HG02852 (cell line): ENCODE measurements around the gene CYTH3.

Experiments used
- ATAC-seq: cut with Tn5 transposase; IDR thresholded peaks from one replicate; pipeline ENCODE4 v1.9.1; 2021; ENCODE audit warnings: mild to moderate bottlenecking, moderate library complexity; ENCODE audit not compliant: unreplicated experiment

Gene CYTH3

DNA sequence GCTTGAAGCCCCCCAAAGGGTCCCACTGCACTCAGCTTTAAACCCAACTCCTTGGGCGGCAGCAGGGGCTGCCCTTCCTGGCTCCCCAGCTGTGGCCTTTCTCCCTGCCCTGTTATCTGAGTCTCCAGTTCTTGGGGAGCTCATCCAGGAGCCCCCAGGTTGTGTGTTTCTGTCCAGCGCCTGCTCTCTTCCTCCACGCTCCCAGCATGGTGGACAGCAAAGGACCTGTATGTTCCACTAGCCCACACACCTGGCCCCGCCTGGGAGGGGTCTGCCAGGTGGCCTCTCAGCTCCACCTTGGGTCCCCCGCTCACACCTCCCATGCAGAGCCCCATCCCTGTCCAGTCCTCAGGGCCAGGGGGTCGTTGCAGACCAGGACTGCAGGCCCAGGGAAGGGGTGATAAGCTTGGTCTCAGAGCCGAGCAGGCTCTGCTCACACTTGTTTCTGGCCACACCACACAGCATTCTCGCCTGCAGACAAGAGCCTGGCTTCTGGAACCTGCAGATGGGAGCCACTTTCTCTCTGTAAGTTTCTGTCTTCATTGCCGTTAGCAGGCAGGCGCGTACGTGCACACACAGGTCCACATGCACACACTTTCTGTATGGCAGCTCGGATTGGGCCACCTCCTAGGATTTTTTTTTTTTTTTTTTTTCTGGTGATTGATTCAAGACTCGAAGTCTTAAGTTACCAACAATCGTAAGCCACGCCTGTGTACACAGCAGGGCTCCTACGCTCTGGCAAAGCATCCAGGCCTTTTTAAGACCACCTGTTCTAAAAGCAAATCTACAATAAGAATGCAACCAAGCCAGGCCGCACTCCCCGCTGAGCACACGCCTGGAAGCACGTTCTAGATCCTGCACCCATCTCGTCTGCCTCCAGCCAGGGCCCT lies 104.6 kb downstream of the CYTH3 start:
- no peak for ATAC-seq

DNA sequence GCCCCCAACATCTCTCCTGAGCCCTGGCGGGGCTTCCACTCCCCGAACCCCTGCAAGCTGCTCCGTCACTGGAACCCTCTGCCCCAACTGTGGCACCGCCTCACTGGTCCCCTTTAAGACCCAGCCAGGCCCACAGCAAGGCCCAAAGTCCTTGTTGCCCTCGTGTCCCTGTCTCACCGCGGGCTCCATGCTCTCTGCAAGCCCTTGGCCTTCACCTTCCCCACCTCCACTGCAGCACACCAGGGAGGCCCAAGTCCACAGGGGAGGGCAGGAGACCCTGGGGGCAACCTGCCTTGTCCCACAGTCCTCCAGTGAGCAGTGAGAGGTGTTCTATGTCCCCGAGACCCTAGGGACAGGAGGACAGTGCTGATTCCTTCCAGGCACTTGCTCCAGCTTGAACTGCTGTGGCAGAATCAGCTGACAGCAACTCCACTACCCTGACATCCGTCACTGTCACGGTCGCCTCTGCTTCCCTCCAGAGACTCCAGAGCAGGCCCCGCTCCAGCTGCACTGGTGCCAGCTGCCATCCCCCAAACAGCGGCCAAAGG lies 105.3 kb downstream of the CYTH3 start:
- ATAC-seq: no peak

GRCh38 chr7:6166443-6166891 lies 106.0 kb downstream of the CYTH3 start:
- no peak for ATAC-seq

DNA sequence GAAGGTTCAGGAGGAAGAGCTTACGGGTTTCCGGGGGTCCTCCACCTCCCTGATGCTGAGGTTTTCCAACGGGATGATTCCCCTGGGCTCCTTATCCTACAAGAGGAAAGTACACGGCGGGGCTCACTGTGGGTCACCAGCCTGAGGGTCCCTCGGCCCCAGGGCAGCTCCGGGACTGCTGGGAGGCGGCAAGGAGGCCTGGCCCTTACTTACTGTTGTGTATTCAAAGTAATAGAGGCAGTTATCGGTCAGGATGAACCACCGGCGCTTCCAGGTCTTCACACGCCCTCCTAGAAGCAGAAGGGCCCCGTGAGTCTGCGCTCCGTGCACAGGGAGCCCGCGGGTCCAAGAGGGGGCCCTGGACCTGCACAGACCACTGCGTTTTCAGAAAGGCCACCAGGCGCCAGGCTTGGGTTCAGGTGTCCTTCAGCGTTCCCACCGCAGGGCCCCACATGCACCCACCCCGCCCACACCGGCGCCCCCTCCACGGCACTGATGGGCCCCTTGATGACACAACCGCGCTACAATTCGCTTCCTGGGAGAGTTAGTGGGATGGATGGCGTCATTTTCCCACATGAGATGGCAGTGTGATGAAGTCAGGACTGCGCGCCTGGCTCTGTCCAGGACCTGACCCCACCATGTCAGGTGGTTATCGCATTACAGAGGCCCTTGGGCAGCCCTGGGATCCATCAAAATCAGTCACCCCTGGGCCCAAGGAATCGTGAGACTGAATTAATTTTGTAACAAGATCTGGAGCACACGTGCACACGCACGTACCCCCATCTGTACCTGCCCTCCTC lies 106.7 kb downstream of the CYTH3 start:
- no peak for ATAC-seq

DNA sequence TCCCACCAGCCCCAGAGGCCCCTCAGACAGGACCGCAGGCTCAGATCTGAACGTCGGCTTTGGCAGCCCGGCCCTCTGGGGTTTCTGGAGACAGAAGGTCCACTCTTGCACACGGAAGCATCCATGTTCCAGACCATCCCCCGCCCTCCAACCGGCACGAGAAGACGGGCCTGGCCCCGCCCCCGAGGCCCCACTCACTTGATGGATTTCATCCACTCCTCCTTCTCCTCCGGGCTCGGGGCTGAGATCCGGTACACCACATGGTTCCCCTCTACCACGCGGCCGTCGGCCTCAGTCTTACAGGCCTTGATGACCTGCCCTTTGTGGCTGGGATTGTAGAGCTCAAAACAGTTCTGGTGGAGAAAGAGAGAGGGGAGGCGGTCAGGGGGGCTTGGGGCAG lies 107.3 kb downstream of the CYTH3 start:
- no peak for ATAC-seq

DNA sequence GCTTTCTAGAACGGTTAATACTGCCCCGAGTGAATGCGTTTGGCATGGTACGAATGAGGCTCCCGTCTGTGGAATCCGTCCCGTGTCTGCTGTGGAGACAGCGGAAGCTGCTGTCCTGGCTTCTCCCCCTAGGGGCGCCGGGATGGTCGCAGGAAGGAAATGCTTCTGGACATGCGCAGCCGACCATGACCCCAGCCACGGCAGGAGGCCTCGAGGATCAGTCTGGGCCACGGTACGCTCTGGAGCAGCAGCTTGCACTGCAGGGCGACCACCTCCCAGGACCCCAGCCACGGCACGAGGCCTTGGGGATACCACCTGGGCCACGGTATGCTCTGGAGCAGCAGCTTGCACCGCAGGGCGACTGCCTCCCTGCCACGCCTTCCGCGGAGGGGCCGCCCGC lies 107.9 kb downstream of the CYTH3 start:
- ATAC-seq: no peak

- no peak for ATAC-seq
Measured at GRCh38 chr7:6164010-6164409, 108.4 kb downstream of the CYTH3 start.

- ATAC-seq: no peak
Measured at GRCh38 chr7:6163402-6163801, 109.0 kb downstream of the CYTH3 start.

DNA sequence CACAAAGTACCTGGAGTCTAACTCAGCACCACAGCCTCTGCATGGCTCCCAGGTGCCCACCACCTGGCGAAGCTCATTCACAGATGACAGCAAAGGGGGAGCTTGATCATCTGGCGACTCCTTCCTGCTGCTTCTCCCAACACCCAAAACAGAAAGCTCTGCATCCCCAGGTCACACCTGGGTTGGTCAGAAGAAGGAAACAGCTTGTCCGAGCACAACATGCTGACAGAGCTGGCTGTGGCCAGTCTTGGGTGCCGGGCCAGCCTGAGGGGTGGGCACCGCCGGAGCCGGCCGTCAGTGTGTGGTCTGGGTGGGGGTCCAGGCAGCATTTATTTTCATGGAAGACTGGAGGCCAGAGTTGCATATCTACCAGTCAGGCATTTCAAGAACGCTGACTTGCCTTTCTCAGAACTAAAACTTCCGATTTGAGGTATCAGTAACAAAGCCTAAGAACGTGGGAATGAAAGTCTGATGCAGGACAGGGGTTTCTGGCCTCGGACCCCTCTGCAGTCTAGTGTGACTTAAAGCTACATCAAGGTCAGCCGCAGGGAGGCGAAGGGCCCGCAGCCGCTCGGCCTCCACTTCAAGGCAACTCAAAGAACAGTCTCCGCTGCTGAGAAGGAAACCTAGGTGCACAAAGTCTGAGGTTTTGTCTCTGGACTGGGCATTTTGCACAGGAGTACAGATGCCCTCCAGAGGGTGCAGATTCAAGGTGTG lies 109.6 kb downstream of the CYTH3 start:
- ATAC-seq: no peak

DNA sequence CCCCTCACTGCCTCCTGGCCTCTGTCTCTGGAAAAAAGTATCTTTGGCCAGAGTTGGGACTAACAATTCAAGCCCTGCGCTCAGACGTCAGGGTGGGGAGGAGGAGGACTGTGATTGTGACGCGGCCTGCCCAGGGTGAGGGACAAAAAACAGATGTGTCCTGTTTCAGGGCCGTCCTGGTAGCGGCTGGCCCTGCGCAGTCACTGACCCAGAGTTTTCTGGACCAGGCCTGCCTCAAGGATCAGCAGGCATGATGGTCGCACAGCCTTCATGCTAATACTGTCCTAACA lies 110.1 kb downstream of the CYTH3 start:
- ATAC-seq: no peak

- ATAC-seq: peak; percentile 66
Measured at GRCh38 chr7:6161463-6162330, 110.7 kb downstream of the CYTH3 start.

DNA sequence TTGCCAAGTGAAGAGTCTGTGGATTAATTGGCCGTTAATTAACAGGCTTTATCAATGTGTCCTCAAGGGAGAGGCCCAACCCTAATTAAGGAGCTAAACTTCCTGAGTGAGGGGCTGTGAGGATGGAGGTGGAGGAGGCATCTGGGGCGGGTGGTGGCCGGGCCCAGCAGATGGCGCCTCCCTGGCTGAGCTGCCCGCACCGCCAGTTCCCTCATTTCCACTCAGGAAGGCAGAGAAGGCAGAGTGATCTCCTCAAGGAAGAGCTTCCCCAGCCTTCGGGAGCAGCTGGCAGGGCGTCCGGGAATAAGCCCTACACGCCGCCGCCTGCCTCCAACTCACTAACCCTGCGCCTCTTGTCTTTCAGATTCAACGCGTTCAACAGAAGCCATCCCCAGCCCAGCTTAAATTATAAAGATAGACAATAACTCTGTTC lies 112.2 kb downstream of the CYTH3 start:
- ATAC-seq: no peak

- no peak for ATAC-seq
Measured at GRCh38 chr7:6159524-6160031, 112.8 kb downstream of the CYTH3 start.

- ATAC-seq: no peak
Measured at GRCh38 chr7:6159097-6159483, 113.3 kb downstream of the CYTH3 start.

DNA sequence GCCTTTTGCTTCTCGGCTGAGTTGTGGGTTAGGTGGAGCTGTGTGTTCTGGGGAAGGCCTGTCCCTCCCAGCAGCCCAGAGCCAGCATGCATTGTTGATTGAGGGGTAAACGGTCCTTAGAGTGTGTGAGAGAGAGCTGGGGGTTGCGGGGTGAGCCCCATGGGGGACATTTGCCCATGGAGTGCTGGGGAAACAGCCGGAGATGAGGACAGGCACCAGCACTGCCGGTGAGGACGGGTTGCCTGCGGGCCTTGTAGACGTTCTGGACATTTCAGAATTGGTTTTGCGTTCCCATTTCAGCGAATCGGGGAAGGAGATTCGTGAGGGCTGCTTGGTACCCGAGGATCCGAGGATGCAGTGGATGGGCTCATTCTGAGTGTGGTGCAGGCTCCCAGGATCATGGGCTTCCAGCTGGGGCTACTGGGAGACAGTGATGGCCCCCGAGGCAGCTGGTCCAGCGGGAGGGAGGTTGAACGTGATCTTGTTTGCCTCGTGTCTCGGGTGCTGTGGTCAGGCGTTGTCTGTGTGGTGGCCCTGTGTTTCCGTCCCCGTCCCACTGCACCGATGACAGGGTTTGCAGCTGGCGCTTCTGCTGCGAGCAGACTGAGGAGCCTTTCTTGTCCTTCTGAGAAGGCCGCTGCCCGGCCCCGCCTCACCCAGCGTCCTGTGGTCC lies 113.9 kb downstream of the CYTH3 start:
- ATAC-seq: no peak

- no peak for ATAC-seq
Measured at GRCh38 chr7:6157685-6158423, 114.6 kb downstream of the CYTH3 start.

GRCh38 chr7:6156734-6157133 lies 115.7 kb downstream of the CYTH3 start:
- ATAC-seq: no peak

- no peak for ATAC-seq
Measured at GRCh38 chr7:6155596-6155995, 116.8 kb downstream of the CYTH3 start.
